SK-N-SH (cell line): Measurements from ENCODE around the gene SRMS.

Source experiments
- FOXJ3 ChIP-seq: sonication (generic); formaldehyde crosslinking; IDR thresholded peaks from 2 replicates; pipeline ENCODE4 v1.5.1; 2020; ENCODE audit warnings: mild to moderate bottlenecking, missing genetic modification reagents
- FOXM1 ChIP-seq: IDR thresholded peaks from 2 replicates; pipeline ENCODE4 v1.4.0; 2012; ENCODE audit warnings: low read depth, mild to moderate bottlenecking
- GABPA ChIP-seq: IDR thresholded peaks from 2 replicates; pipeline ENCODE4 v1.4.0; 2012; ENCODE audit warnings: low read depth, mild to moderate bottlenecking
- GATA2 ChIP-seq: sonication (generic); formaldehyde crosslinking; IDR thresholded peaks from 2 replicates; pipeline ENCODE4 v1.5.0; 2020; ENCODE audit warnings: mild to moderate bottlenecking, missing genetic modification reagents
- JUND ChIP-seq: IDR thresholded peaks from 2 replicates; pipeline ENCODE4 v1.4.0; 2012
- MXI1 ChIP-seq: IDR thresholded peaks from 2 replicates; pipeline ENCODE4 v1.6.1; 2012; ENCODE audit warnings: mild to moderate bottlenecking, low read depth, low read length, improper control_type of control experiment
- POLR2AphosphoS5 ChIP-seq: IDR thresholded peaks from 2 replicates; pipeline ENCODE4 v1.6.1; 2012; ENCODE audit warnings: low read depth, low read length
- RFX5 ChIP-seq: IDR thresholded peaks from 2 replicates; pipeline ENCODE4 v1.6.1; 2012; ENCODE audit warnings: mild to moderate bottlenecking, improper control_type of control experiment, low read length
- TEAD4 ChIP-seq: IDR thresholded peaks from 2 replicates; pipeline ENCODE4 v1.4.0; 2012; ENCODE audit warnings: mild to moderate bottlenecking, borderline replicate concordance; ENCODE audit not compliant: insufficient read depth
- TF ChIP-seq, protein P1 (sequence below): fragments of 200-600 bp; sonication (generic); IDR thresholded peaks from 2 replicates; pipeline ENCODE4 v1.6.1; 2017; ENCODE audit warnings: antibody characterized with exemption, mild to moderate bottlenecking, moderate library complexity
- TF ChIP-seq, protein P2 (sequence below): fragments of 150-350 bp; IDR thresholded peaks from 2 replicates; pipeline ENCODE4 v1.6.1; 2016; ENCODE audit warnings: mild to moderate bottlenecking, low read depth, low read length

DNA sequence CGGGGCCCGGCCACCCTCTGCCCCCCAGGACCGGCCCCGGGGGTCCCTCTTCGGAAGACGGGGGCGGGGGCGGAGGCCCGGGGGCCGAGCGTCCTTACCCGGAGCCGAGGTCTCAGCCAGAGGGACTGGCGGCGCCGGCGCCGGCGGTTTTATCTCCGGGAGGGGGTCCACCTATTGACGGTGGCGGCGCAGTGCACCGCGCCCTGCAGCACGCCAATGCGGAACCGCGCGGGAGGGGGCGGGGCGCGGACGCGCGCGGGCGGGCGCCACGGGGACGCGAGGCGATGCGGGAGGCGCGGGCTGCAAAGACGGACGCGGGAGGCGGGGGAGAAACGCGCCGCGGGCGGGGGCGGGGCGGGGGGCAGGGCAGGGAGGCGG is 48.6 kb downstream of the SRMS start, which contains the start of gene EEF1A2:
- TF ChIP-seq, protein P1, sequence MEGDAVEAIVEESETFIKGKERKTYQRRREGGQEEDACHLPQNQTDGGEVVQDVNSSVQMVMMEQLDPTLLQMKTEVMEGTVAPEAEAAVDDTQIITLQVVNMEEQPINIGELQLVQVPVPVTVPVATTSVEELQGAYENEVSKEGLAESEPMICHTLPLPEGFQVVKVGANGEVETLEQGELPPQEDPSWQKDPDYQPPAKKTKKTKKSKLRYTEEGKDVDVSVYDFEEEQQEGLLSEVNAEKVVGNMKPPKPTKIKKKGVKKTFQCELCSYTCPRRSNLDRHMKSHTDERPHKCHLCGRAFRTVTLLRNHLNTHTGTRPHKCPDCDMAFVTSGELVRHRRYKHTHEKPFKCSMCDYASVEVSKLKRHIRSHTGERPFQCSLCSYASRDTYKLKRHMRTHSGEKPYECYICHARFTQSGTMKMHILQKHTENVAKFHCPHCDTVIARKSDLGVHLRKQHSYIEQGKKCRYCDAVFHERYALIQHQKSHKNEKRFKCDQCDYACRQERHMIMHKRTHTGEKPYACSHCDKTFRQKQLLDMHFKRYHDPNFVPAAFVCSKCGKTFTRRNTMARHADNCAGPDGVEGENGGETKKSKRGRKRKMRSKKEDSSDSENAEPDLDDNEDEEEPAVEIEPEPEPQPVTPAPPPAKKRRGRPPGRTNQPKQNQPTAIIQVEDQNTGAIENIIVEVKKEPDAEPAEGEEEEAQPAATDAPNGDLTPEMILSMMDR, result no peak; the same call in 1 of the 2 replicates
- TF ChIP-seq TEAD4 (no peak), GABPA (no peak), RFX5 (no peak), POLR2AphosphoS5 (no peak), GATA2 (CRISPR knock-in tag) (no peak), JUND (no peak), MXI1 (0 out of 2 replicates have a peak, but pooled peaks have one; percentile 6), FOXJ3 (CRISPR knock-in tag) (no peak), FOXM1 (no peak)
- TF ChIP-seq, protein P2, sequence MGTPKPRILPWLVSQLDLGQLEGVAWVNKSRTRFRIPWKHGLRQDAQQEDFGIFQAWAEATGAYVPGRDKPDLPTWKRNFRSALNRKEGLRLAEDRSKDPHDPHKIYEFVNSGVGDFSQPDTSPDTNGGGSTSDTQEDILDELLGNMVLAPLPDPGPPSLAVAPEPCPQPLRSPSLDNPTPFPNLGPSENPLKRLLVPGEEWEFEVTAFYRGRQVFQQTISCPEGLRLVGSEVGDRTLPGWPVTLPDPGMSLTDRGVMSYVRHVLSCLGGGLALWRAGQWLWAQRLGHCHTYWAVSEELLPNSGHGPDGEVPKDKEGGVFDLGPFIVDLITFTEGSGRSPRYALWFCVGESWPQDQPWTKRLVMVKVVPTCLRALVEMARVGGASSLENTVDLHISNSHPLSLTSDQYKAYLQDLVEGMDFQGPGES, result no peak
